Measurements from ENCODE around the gene ANKS4B.

Gene ANKS4B

DNA sequence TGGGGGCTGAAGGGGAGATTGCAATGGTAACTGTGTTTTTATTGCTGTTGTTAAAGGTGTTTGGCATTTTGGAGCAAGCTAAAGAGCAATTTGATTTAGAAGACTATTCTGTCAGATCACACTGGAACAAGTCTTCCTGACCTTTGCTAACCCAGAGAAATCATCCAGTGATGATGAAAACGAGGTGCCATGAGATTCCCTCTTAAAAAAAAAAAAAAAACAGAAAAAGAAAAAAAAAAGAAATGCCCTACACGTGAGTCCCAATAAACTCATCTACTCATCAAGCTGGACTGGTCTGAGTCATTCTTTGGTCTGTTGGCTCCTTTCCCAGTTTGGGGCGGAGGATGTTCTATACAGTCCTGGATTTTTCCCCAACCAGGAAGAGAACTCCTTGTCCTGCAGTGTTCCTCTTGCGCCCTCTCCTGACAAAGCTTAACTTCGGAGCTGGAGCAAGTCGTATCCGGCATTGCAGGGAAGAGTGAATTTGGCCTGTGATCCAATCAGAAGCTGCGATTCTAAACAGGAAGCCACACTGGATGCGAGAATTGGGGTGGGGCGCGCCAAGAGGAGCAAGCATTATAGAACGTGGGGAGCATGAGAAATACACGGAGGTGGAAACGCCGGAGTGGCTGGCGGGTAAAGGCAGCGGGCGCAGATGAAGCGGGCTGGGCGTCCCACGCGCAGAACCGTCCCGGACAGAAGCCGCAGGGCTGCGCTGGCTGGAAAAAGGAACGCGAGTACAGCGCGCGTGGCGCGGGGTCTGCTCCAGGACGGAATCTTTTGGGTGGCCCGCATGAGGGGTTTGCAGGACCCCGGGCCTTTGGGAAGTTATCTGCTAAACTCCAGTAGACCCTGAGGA lies 67.0 kb downstream of the ANKS4B start:
- peak; percentile 96 for DNase-seq (ENCODE audit: low read depth)

DNA sequence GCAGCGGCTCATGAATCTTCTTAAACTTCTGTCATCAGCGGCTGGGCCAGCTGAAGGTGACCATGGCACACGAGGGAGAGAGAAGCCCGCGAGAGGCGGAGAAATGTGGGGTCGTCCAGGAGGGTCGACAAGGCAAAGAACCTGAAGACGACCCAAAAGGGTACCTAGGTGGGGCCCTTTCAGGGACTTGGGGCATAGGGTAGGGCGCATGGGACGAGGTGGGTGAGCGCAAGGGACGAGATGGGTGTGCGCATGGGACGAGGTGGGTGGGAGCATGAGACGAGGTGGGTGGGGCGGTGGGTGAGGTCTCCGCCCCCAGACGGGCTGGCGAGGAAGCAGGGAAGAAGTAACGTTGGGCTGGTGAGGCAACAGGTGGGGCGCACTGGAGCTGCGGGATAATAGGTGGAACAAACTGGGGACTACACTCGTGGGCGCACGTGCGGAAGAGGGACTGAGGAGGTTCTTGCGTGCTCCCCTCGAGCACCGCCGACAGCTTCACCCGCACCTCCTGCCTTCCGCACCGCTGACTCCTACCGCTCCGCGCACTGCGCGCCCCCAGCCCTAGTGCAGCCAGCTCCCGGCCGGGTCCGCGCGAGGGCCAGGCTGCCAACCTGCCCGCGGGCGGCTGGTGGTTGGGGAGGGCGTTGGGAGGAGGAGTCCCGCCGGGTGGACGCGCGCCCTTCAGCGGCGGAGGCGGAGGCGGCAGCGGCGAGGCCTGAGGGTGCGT lies 67.8 kb downstream of the ANKS4B start:
- DNase-seq (ENCODE audit: low read depth) = peak; percentile 68

GRCh38 chr16:21301895-21302291 lies 68.4 kb downstream of the ANKS4B start:
- no peak for DNase-seq (ENCODE audit: low read depth)

DNA sequence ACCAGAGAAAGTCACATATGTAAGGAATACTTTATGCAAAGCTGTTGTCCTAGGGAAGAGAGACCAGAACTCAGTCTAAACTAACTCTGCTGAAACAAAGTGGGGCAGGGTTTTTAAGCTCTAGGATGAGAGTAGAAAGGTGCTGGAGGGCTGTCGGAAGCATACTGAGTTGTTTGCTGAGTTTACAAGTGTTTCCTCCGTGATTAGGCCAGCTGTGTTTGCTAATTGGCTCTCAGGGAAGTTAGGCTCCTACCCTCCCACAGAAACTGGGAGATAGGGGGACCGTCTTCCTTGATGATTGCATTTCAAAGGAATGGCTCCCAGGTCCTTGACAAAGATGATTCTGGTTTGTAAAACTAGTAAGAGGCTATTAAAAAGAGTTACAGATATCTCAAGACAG lies 69.0 kb downstream of the ANKS4B start:
- no peak for DNase-seq (ENCODE audit: low read depth)

DNA sequence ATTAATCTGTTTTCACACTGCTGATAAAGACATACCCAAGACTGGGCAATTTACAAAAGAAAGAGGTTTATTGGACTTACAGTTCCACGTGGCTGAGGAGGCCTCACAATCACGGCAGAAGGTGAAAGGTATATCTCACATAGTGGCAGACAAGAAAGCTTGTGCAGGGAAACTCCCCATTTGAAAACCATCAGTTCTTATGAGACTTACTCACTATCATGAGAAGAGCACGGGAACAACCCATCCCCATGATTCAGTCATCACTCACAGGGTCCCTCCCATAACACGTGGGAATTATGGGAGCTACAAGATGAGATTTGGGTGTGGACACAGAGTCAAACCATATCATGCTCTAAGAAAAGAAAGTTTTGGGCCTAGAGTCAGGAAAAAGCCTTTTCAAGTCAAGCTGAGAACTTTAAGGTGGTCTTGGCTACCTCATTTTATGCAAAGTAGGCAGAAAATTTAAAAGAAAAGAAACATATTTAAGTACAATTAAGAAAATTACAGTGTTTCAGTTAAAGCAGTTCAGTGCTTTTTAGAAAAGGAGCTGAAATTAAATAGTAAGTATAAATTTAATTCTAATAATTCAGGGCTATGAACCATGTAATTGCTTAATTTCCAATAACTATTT lies 69.5 kb downstream of the ANKS4B start:
- DNase-seq (ENCODE audit: low read depth) = no peak

Data from CMK (cell line).